ENCODE data around the gene PHAX.

DNA sequence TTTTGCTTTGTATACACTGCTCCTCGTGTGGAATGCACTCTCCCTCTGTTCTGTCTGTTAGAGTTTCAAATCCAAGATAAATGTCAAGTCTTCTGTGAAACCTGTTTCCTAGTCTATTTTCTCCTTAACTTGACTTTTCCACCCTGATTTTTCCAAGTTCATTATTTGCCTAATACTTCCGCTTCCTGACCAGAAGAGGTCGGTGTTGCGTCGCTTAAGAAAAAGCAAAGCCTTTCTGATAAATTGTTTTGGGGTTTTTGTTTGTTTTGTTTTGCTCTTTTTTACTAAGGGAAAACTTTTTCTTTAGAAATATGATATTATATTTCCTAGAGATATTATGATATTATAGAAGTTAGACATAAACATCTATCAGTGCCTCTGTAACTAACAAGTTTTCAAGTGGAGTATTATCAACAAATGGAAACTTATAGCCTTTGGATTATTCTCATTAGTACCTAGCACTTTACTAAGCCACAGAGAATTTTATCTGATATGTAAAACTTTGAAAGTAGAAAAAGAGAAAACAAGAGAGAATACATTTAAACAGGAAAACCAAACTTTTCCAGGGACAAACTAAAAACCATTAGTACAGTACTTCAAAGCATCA, 55.8 kb downstream of the PHAX start:
- TF ChIP-seq EZH2 (IDR thresholded peaks at IDR 0.05) (no peak), POLR2AphosphoS5 (IDR thresholded peaks at IDR 0.05; ENCODE audit: borderline replicate concordance, low read depth, low read length) (no peak), FOXP2 (optimal IDR thresholded peaks at IDR 0.05; ENCODE audit: control extremely low read depth, extremely low read length, insufficient read depth) (no peak)
